H1 (cell line): ENCODE data around the gene MVD. TPM values are rescaled to one million over a fixed set of nuclear protein-coding genes. Genes with fewer than 3 reads are reported as not detected.

Source experiments
- CTCF ChIA-PET: fragments of 300-600 bp; sonication (Branson Sonifier 250); formaldehyde crosslinking; loops from one replicate; lab custom pipeline; 2021; ENCODE audit not compliant: partially characterized antibody; lab: Charles Lee
- POLR2A ChIA-PET: fragments of 300-600 bp; sonication (Branson Sonifier 250); formaldehyde crosslinking; loops from one replicate; lab custom pipeline; 2021; ENCODE audit warnings: inconsistent platforms; ENCODE audit not compliant: partially characterized antibody; lab: Charles Lee
- DNase-seq, 2 experiments: peaks; one replicate each; pipeline versions ENCODE4 v3.0.0 to v3.0.0-alpha.2; 2010 to 2022; ENCODE audit warnings: low spot score in 2 of 2, low read depth in 1 of 2, mixed read lengths in 1 of 2
- FAIRE-seq: peaks from 2 replicates; lab custom pipeline; 2011; peaks lifted over from hg19 to GRCh38; lab: Jason Lieb, UNC
- H2AFZ ChIP-seq: 2 replicates; pipeline ENCODE4 v1.8.1; 2012; ENCODE audit warnings: low read length, inconsistent platforms
- H2AK5ac ChIP-seq: 2 replicates; pipeline ENCODE4 v1.6.1; 2013; ENCODE audit warnings: low read depth, low read length
- H2BK120ac ChIP-seq: replicated peaks from 2 replicates; pipeline ENCODE3; 2013; ENCODE audit warnings: low read depth, low read length, inconsistent platforms
- H2BK12ac ChIP-seq: 2 replicates; pipeline ENCODE4 v1.6.1; 2013; ENCODE audit warnings: low read depth, low read length
- H2BK15ac ChIP-seq: 2 replicates; pipeline ENCODE4 v1.6.1; 2013; ENCODE audit warnings: low read length
- H2BK20ac ChIP-seq: 2 replicates; pipeline ENCODE4 v1.6.1; 2013; ENCODE audit warnings: low read length
- H2BK5ac ChIP-seq: 2 replicates; pipeline ENCODE4 v1.6.1; 2013; ENCODE audit warnings: low read depth, low read length
- H3K14ac ChIP-seq: 2 replicates; pipeline ENCODE4 v1.6.1; 2013; ENCODE audit warnings: inconsistent platforms; ENCODE audit not compliant: insufficient read length
- H3K18ac ChIP-seq: 2 replicates; pipeline ENCODE4 v1.6.1; 2013; ENCODE audit warnings: low read length; ENCODE audit errors: extremely low read depth
- H3K23ac ChIP-seq: 2 replicates; pipeline ENCODE4 v1.6.1; 2013; ENCODE audit warnings: inconsistent platforms; ENCODE audit not compliant: insufficient read length
- H3K23me2 ChIP-seq: 2 replicates; pipeline ENCODE4 v1.6.1; 2013; ENCODE audit warnings: low read depth, low read length
- H3K27ac ChIP-seq: 2 replicates; pipeline ENCODE4 v1.6.1; 2011; ENCODE audit warnings: low read depth, low read length, inconsistent platforms
- H3K27me3 ChIP-seq, 4 experiments: replicated peaks in 1 of 4; 1 replicate in 1 of 4; 2 replicates in 3 of 4; pipeline versions ENCODE4 v1.6.1 to v1.8.1; 2011 to 2013; ENCODE audit warnings: low read length in 3 of 4, mild to moderate bottlenecking in 3 of 4, inconsistent platforms in 2 of 4, mixed read lengths in 2 of 4, moderate library complexity in 1 of 4; ENCODE audit not compliant: control insufficient read depth in 3 of 4, insufficient read depth in 3 of 4; ENCODE audit errors: extremely low read depth in 1 of 4
- H3K36me3 ChIP-seq, 4 experiments: 2 replicates each; pipeline versions ENCODE4 v1.6.1 to v1.8.1; 2011 to 2013; ENCODE audit warnings: mild to moderate bottlenecking in 4 of 4, low read length in 3 of 4, moderate library complexity in 2 of 4, control low read depth in 1 of 4, inconsistent platforms in 1 of 4; ENCODE audit not compliant: insufficient read depth in 4 of 4, control insufficient read depth in 2 of 4
- H3K4ac ChIP-seq: replicated peaks from 2 replicates; pipeline ENCODE3; 2013; ENCODE audit warnings: low read length, low read depth, mixed read lengths, inconsistent platforms; ENCODE audit not compliant: insufficient read length
- H3K4me1 ChIP-seq, 4 experiments: replicated peaks in 1 of 4; 1 replicate in 1 of 4; 2 replicates in 3 of 4; pipeline versions ENCODE4 v1.6.1 to v1.8.1; 2011 to 2013; ENCODE audit warnings: low read length in 3 of 4, inconsistent platforms in 2 of 4, mixed read lengths in 1 of 4; ENCODE audit not compliant: insufficient read depth in 4 of 4, control insufficient read depth in 3 of 4
- H3K4me2 ChIP-seq, 2 experiments: 2 replicates each; pipeline versions ENCODE4 v1.6.1 to v1.8.1; 2011 to 2013; ENCODE audit warnings: low read depth in 2 of 2, low read length in 2 of 2, control low read depth in 1 of 2, inconsistent platforms in 1 of 2, mild to moderate bottlenecking in 1 of 2; ENCODE audit not compliant: insufficient read depth in 1 of 2
- H3K4me3 ChIP-seq, 4 experiments: fragments of 200-600, 300-600 bp in 1 of 4; sonication (generic), shearing (Covaris generic), sonication (Bioruptor Twin) in 1 of 4; 2 replicates each; pipeline versions ENCODE4 v1.5.1 to v1.8.1; 2011 to 2016; ENCODE audit warnings: low read length in 4 of 4, low read depth in 3 of 4, control low read depth in 2 of 4, inconsistent platforms in 2 of 4, mild to moderate bottlenecking in 2 of 4, mixed read lengths in 1 of 4, moderate library complexity in 1 of 4; ENCODE audit not compliant: insufficient read depth in 2 of 4; ENCODE audit errors: extremely low read depth in 1 of 4
- H3K56ac ChIP-seq: replicated peaks from 2 replicates; pipeline ENCODE3; 2013; ENCODE audit warnings: low read depth, mild to moderate bottlenecking, mixed read lengths, low read length, inconsistent platforms; ENCODE audit not compliant: insufficient read length
- H3K79me1 ChIP-seq: 2 replicates; pipeline ENCODE4 v1.6.1; 2013; ENCODE audit warnings: low read depth, low read length, control low read depth
- H3K79me2 ChIP-seq, 2 experiments: 2 replicates each; pipeline versions ENCODE4 v1.6.1 to v1.8.1; 2012 to 2013; ENCODE audit warnings: low read length in 2 of 2, mild to moderate bottlenecking in 2 of 2, inconsistent platforms in 1 of 2; ENCODE audit not compliant: insufficient read depth in 2 of 2, control insufficient read depth in 1 of 2
- H3K9ac ChIP-seq, 4 experiments: replicated peaks in 1 of 4; 1 replicate in 1 of 4; 2 replicates in 3 of 4; pipeline versions ENCODE4 v1.6.1 to v1.8.1; 2011 to 2013; ENCODE audit warnings: low read depth in 3 of 4, low read length in 3 of 4, control low read depth in 2 of 4, mild to moderate bottlenecking in 2 of 4, moderate library complexity in 2 of 4, inconsistent platforms in 1 of 4; ENCODE audit errors: extremely low read depth in 1 of 4
- H3K9me3 ChIP-seq, 2 experiments: 2 replicates each; pipeline versions ENCODE4 v1.6.1 to v1.8.1; 2012 to 2013; ENCODE audit warnings: mild to moderate bottlenecking in 2 of 2, moderate library complexity in 2 of 2, control low read depth in 1 of 2, inconsistent platforms in 1 of 2, low read depth in 1 of 2, low read length in 1 of 2, mixed read lengths in 1 of 2; ENCODE audit not compliant: insufficient read depth in 2 of 2
- H4K20me1 ChIP-seq, 2 experiments: replicated peaks in 1 of 2; 2 replicates each; pipeline versions ENCODE3 to v1.8.1; 2011 to 2013; ENCODE audit warnings: inconsistent platforms in 2 of 2, low read length in 2 of 2, mild to moderate bottlenecking in 1 of 2; ENCODE audit not compliant: insufficient read depth in 2 of 2, control insufficient read depth in 1 of 2
- H4K5ac ChIP-seq: 2 replicates; pipeline ENCODE4 v1.6.1; 2013; ENCODE audit warnings: low read length, low read depth, mixed read lengths, inconsistent platforms; ENCODE audit not compliant: insufficient read length
- H4K8ac ChIP-seq: 2 replicates; pipeline ENCODE4 v1.8.0; 2013; ENCODE audit warnings: mild to moderate bottlenecking, moderate library complexity, low read length, inconsistent platforms; ENCODE audit not compliant: insufficient read depth; ENCODE audit errors: extremely low read depth
- H4K91ac ChIP-seq: replicated peaks from 2 replicates; pipeline ENCODE3; 2013; ENCODE audit warnings: low read length, mixed read lengths, inconsistent platforms; ENCODE audit not compliant: insufficient read length
- GABPA ChIP-seq: IDR thresholded peaks from 2 replicates; pipeline ENCODE4 v1.6.1; 2011; ENCODE audit warnings: mild to moderate bottlenecking, low read length, moderate library complexity, borderline replicate concordance; ENCODE audit not compliant: insufficient read depth
- WGBS, 2 experiments: shearing (Covaris generic) in 1 of 2; methylation state at CpG; one replicate each; pipeline versions ENCODE4 v1.1.6 to v1.1.7; 2013 to 2015; ENCODE audit warnings: low lambda C conversion rate in 2 of 2, mixed read lengths in 2 of 2, inconsistent platforms in 1 of 2, low coverage in 1 of 2, missing lambda C conversion rate in 1 of 2; ENCODE audit not compliant: insufficient replicate concordance in 2 of 2, insufficient coverage in 1 of 2, insufficient read length in 1 of 2; ENCODE audit errors: extremely low coverage in 1 of 2, missing lambda C conversion rate in 1 of 2; 5-methylcytosine and 5-hydroxymethylcytosine counted together
- polyA plus RNA-seq, 7 experiments: library from polyadenylated mRNA; depleted of rRNA in 3 of 7; stranded (reverse) in 5 of 7; unstranded in 2 of 7; fragments of >200 nt in 5 of 7; fragments of 200-250 nt in 2 of 7; gene quantifications; 1 replicate in 5 of 7; 2 replicates in 1 of 7; 4 replicates in 1 of 7; pipeline versions ENCODE4 v1.2.1 to v1.2.3, GENCODE V29; 2011 to 2013; ENCODE audit warnings: missing spikeins in 2 of 7, mixed read lengths in 2 of 7
- total RNA-seq: library from RNA; stranded (reverse); fragmentation: NEBNext Ultra II Directional; extraction: Animal tissue kit (Norgen Biotek cat#: 25700); gene quantifications from 2 replicates; pipeline ENCODE4 v1.2.1, GENCODE V29; 2021

Gene MVD
- total and polyA plus RNA-seq, 2 of the 8 experiments (the other 6 are each of a cell fraction or from before 2014, with no cell fraction given), result 47.2 to 77.3 TPM

- FAIRE-seq (no peak), DNase-seq (no peak)
- no peak overlapping the region for H4K91ac ChIP-seq
- no peak overlapping the region for H3K9ac ChIP-seq
- no peak overlapping the region for H2BK5ac ChIP-seq
- peaks cover 3 to 29% (median 4%) of the 10 kb centered on the region in 4 experiments; a peak in 7 of 8 replicates for H3K36me3 ChIP-seq
- H3K27ac ChIP-seq, result no peak overlapping the region; the same call in 1 of the 2 replicates
- no peak overlapping the region for H3K4me3 ChIP-seq
- H2BK120ac ChIP-seq, result no peak overlapping the region
- no peaks in the 10 kb centered on the region for H3K9me3 ChIP-seq
- WGBS, 2 experiments, result 92% methylated on average over 28 of the region's 28 CpGs; no CpG with 5 or more reads in 1 of the 2 experiments
- H2AFZ ChIP-seq, result no peak overlapping the region
- no peaks in the 10 kb centered on the region for H3K27me3 ChIP-seq
- peaks cover 10% of the 10 kb centered on the region; the same call in 1 of the 2 replicates for H3K23me2 ChIP-seq
- no peak overlapping the region for H2BK12ac ChIP-seq
- no peak overlapping the region for H3K4ac ChIP-seq
- H2AK5ac ChIP-seq, result no peak overlapping the region
- H3K18ac ChIP-seq, result no peak overlapping the region
- peaks cover 0 to 7% of the 10 kb centered on the region in 2 experiments; a peak in 2 of 4 replicates for H3K79me2 ChIP-seq
- no peak overlapping the region for H2BK20ac ChIP-seq
- TF ChIP-seq GABPA, result no peak
- H2BK15ac ChIP-seq, result no peak overlapping the region
- peaks cover 2 to 33% of the 10 kb centered on the region in 2 experiments for H4K20me1 ChIP-seq
- no peak overlapping the region for H3K23ac ChIP-seq
- H3K79me1 ChIP-seq, result peaks cover 6% of the 10 kb centered on the region
- H4K8ac ChIP-seq, result no peak overlapping the region
- H3K4me2 ChIP-seq, result no peak overlapping the region
- H3K4me1 ChIP-seq, result peaks cover 0 to 8% (median 6%) of the 10 kb centered on the region in 4 experiments; a peak in 5 of 7 replicates
- H3K14ac ChIP-seq, result no peak overlapping the region
- ChIA-PET POLR2A (interaction anchor here (0.6 to 2.0 kb wide), 2 partner anchors 8 to 1317 kb away, joined by 3 to 4 read pairs; partner anchors contain the start of gene MVD), CTCF (interaction anchor here (1.2 to 1.9 kb wide), 3 partner anchors 21 to 68 kb away, joined by 3 to 4 read pairs (median 4); no protein-coding TSS in a partner anchor)
- H3K56ac ChIP-seq, result no peak overlapping the region
- no peak overlapping the region for H4K5ac ChIP-seq
Measured at GRCh38 chr16:88654363-88655052, 8.4 kb downstream of the MVD start.
